ENCODE data around the gene VGLL2.

DNA sequence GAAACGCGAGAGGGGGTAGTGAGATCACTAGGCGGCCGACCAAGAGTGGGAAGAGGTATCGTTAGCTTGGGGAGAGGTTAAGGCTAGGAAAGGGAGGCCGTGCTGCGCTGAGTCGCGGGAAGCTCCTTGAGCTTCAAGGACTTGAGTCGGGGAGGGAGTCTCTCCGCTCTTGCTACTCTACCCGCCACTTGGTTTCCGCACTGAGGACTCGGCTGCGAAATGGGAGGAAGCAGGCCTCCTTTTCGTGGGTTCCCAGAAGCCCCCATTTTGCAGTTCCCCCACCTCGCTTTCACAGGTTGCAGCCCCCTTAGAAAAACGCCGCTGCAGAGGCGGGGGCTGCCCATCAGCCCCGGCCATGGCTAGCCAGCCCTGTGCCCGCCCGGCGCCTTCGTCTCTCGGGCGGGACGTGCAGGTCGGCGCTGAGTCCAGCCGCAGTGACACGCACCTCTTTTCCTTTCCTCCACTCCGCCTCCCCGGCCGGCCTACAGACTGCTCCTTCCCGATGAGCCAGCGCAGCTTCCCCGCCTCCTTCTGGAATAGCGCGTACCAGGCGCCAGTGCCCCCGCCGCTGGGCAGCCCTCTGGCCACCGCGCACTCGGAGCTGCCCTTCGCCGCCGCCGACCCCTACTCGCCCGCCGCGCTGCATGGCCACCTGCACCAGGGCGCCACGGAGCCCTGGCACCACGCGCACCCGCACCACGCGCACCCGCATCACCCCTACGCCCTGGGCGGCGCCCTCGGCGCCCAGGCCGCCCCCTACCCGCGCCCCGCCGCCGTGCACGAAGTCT is 4.9 kb downstream of the VGLL2 start:
- no peak for TF ChIP-seq CTCF (conservative IDR thresholded peaks at IDR 0.05 in 1 of 2, IDR thresholded peaks at IDR 0.05 in 1 of 2; ENCODE audit: extremely low read depth in 1 of 2, insufficient read depth in 1 of 2, low read depth in 1 of 2, low read length in 2 of 2)
- TF ChIP-seq EZH2 (IDR thresholded peaks at IDR 0.05; ENCODE audit: borderline replicate concordance, low read length), result peak; percentile 99

Data from mammary epithelial cell (primary cell).